HG03103 (cell line): ENCODE results near the gene OR51A7.
"Not testable (repeated sequence)": the region's sequence is repeated elsewhere in the genome, so short reads cannot be mapped to it uniquely, and the experiment has no call there.

Experiments used
- ATAC-seq: cut with Tn5 transposase; IDR thresholded peaks from one replicate; pipeline ENCODE4 v1.9.1; 2021; ENCODE audit warnings: low read depth; ENCODE audit not compliant: unreplicated experiment

The OR51A7 gene

GRCh38 chr11:4903484-4903883 lies at the start of gene OR51A7:
Gene OR51A7 (plus strand): TSS chr11:4903783. CDS start chr11:4907370, 3,587 bp downstream.
- ATAC-seq = no peak

- not testable (repeated sequence) for ATAC-seq
Measured at GRCh38 chr11:4854286-4854685, 49.3 kb upstream of the OR51A7 start.

- no peak for ATAC-seq
Measured at GRCh38 chr11:4862447-4863236, 40.9 kb upstream of the OR51A7 start.

GRCh38 chr11:4863876-4864275 lies 39.7 kb upstream of the OR51A7 start:
- no peak for ATAC-seq

GRCh38 chr11:4865855-4866254 lies 37.7 kb upstream of the OR51A7 start:
- no peak for ATAC-seq

- no peak for ATAC-seq
Measured at GRCh38 chr11:4881188-4881587, 22.4 kb upstream of the OR51A7 start.

- ATAC-seq = no peak
Measured at GRCh38 chr11:4881860-4882500, 21.6 kb upstream of the OR51A7 start, which contains the start of gene OR51T1. Gene OR51T1 (plus strand): TSS chr11:4881900. CDS start chr11:4881900, 0 bp downstream.

GRCh38 chr11:4882543-4882942 lies 21.0 kb upstream of the OR51A7 start:
- ATAC-seq = no peak

- ATAC-seq = no peak
Measured at GRCh38 chr11:4884361-4884760, 19.2 kb upstream of the OR51A7 start.

GRCh38 chr11:4886186-4886585 lies 17.4 kb upstream of the OR51A7 start:
- ATAC-seq = no peak

GRCh38 chr11:4887591-4887990 lies 16.0 kb upstream of the OR51A7 start:
- ATAC-seq = no peak

- ATAC-seq = no peak
Measured at GRCh38 chr11:4890279-4890678, 13.3 kb upstream of the OR51A7 start.

- ATAC-seq = no peak
Measured at GRCh38 chr11:4891996-4892640, 11.5 kb upstream of the OR51A7 start.

- ATAC-seq = no peak
Measured at GRCh38 chr11:4916581-4916980, 13.0 kb downstream of the OR51A7 start.

GRCh38 chr11:4919250-4919649 lies 15.7 kb downstream of the OR51A7 start, which contains the start of gene OR51G2:
Gene OR51G2 (minus strand): TSS chr11:4919350. CDS start chr11:4915663, 3,687 bp downstream.
- no peak for ATAC-seq

GRCh38 chr11:4921796-4922195 lies 18.2 kb downstream of the OR51A7 start:
- ATAC-seq = no peak

- no peak for ATAC-seq
Measured at GRCh38 chr11:4922304-4922703, 18.7 kb downstream of the OR51A7 start.

GRCh38 chr11:4924239-4924638 lies 20.7 kb downstream of the OR51A7 start, which contains the start of gene OR51G1:
Gene OR51G1 (minus strand): TSS chr11:4924339. CDS start chr11:4924339, 0 bp downstream.
- no peak for ATAC-seq

- ATAC-seq = no peak
Measured at GRCh38 chr11:4926608-4927007, 23.0 kb downstream of the OR51A7 start.

GRCh38 chr11:4932751-4933150 lies 29.2 kb downstream of the OR51A7 start:
- ATAC-seq = no peak

- ATAC-seq = no peak
Measured at GRCh38 chr11:4936745-4937144, 33.2 kb downstream of the OR51A7 start.
